CD4-positive, alpha-beta memory T cell (primary cell): ENCODE data around the gene DARS1. TPM values are rescaled to one million over a fixed set of nuclear protein-coding genes. Genes with fewer than 3 reads are reported as not detected.

Source experiments
- CTCF ChIA-PET: fragments of 350-600 bp; sonication (Branson Sonifier 250); formaldehyde crosslinking; loops from one replicate; lab custom pipeline; 2021; ENCODE audit warnings: inconsistent platforms; ENCODE audit not compliant: partially characterized antibody; lab: Charles Lee
- POLR2A ChIA-PET: fragments of 350-600 bp; sonication (Branson Sonifier 250); formaldehyde crosslinking; loops from one replicate; lab custom pipeline; 2021; ENCODE audit not compliant: partially characterized antibody; lab: Charles Lee
- DNase-seq, 5 donors: peaks; one replicate each; pipeline versions ENCODE4 v3.0.0 to v3.0.0-alpha.2; 2020 to 2022; ENCODE audit warnings: mixed read lengths in 1 of 5
- H3K27ac ChIP-seq: one replicate; pipeline ENCODE4 v1.7.0; 2013; ENCODE audit warnings: low read depth, low read length
- H3K27me3 ChIP-seq: 2 replicates; pipeline ENCODE4 v1.7.0; 2013; ENCODE audit warnings: mild to moderate bottlenecking, low read length, moderate library complexity; ENCODE audit not compliant: insufficient read depth
- H3K36me3 ChIP-seq: 2 replicates; pipeline ENCODE4 v1.7.0; 2013; ENCODE audit warnings: mild to moderate bottlenecking, low read length, moderate library complexity; ENCODE audit not compliant: insufficient read depth
- H3K4me1 ChIP-seq: 2 replicates; pipeline ENCODE4 v1.7.0; 2013; ENCODE audit warnings: mild to moderate bottlenecking, low read length, moderate library complexity; ENCODE audit not compliant: insufficient read depth
- H3K4me3 ChIP-seq, 2 donors: one replicate each; pipeline ENCODE4 v1.7.0; 2013; ENCODE audit warnings: low read length in 2 of 2, mild to moderate bottlenecking in 1 of 2
- H3K9me3 ChIP-seq, 2 donors: one replicate each; pipeline ENCODE4 v1.7.0; 2013; ENCODE audit warnings: low read length in 2 of 2, control low read depth in 1 of 2; ENCODE audit not compliant: control insufficient read depth in 1 of 2
- H3K27ac Mint-ChIP-seq, 7 donors: one replicate each; pipeline ENCODE4 v1.8.0; 2020 to 2021; ENCODE audit warnings: mixed read lengths in 7 of 7, mild to moderate bottlenecking in 6 of 7, inconsistent platforms in 3 of 7, moderate library complexity in 3 of 7
- H3K27me3 Mint-ChIP-seq, 2 donors: one replicate each; pipeline ENCODE4 v1.8.0; 2020 to 2021; ENCODE audit warnings: mixed read lengths in 2 of 2
- H3K36me3 Mint-ChIP-seq, 2 donors: one replicate each; pipeline ENCODE4 v1.8.0; 2020 to 2021; ENCODE audit warnings: mixed read lengths in 2 of 2, inconsistent platforms in 1 of 2, mild to moderate bottlenecking in 1 of 2
- H3K4me1 Mint-ChIP-seq, 4 donors: one replicate each; pipeline ENCODE4 v1.8.0; 2020 to 2021; ENCODE audit warnings: mixed read lengths in 4 of 4, mild to moderate bottlenecking in 1 of 4
- H3K4me3 Mint-ChIP-seq, 8 donors: one replicate each; pipeline ENCODE4 v1.8.0; 2020 to 2021; ENCODE audit warnings: mixed read lengths in 8 of 8, mild to moderate bottlenecking in 7 of 8, moderate library complexity in 6 of 8, inconsistent platforms in 3 of 8
- H3K9me3 Mint-ChIP-seq, 8 donors: one replicate each; pipeline ENCODE4 v1.8.0; 2020 to 2021; ENCODE audit warnings: mixed read lengths in 8 of 8, mild to moderate bottlenecking in 5 of 8, inconsistent platforms in 3 of 8, moderate library complexity in 1 of 8
- intact Hi-C: fragments of 100-400 bp; cut with micrococcal nuclease; formaldehyde crosslinking; loops from one replicate; pipeline ENCODE4 v1.15.1; 2023
- polyA plus RNA-seq, 2 donors: library from polyadenylated mRNA; unstranded; fragments of 300-500 nt; fragmentation: Illumina TruSeq; gene quantifications; one replicate each; pipeline ENCODE4 v1.2.3, GENCODE V29; 2021
- total RNA-seq, 2 experiments: library from RNA; stranded (reverse); gene quantifications; one replicate each; pipeline ENCODE4 v1.2.3, GENCODE V29; 2021

DARS1 gene
- total and polyA plus RNA-seq, 4 experiments from 2014 or later, result 84.9 to 230 (median 99.7) TPM

GRCh38 chr2:136022396-136023146 is 37.1 kb upstream of the DARS1 start:
- peaks cover 0 to 2% (median 0%) of the 10 kb centered on the region in 8 donors for H3K9me3 Mint-ChIP-seq
- no peaks in the 10 kb centered on the region for H3K27me3 ChIP-seq
- H3K27ac Mint-ChIP-seq, result no peak overlapping the region
- no peaks in the 10 kb centered on the region for H3K27me3 Mint-ChIP-seq
- POLR2A ChIA-PET, result no interaction called here
- CTCF ChIA-PET, result interaction anchor here (1.4 kb wide), 1 partner anchor 28 kb away, joined by 3 read pairs; no protein-coding TSS in a partner anchor
- no peaks in the 10 kb centered on the region for H3K9me3 ChIP-seq
- no peaks in the 10 kb centered on the region for H3K36me3 ChIP-seq
- H3K4me1 ChIP-seq, result peaks cover 3% of the 10 kb centered on the region
- H3K4me1 Mint-ChIP-seq, result peaks cover 0 to 3% (median 0%) of the 10 kb centered on the region in 4 donors
- intact Hi-C loops, result no loop called here
- no peak overlapping the region for H3K4me3 Mint-ChIP-seq
- DNase-seq, result no peak
- no peak overlapping the region for H3K27ac ChIP-seq
- H3K36me3 Mint-ChIP-seq, result no peaks in the 10 kb centered on the region
- no peak overlapping the region for H3K4me3 ChIP-seq

GRCh38 chr2:136021976-136022375 is 36.5 kb upstream of the DARS1 start:
- H3K27me3 ChIP-seq, result no peaks in the 10 kb centered on the region
- intact Hi-C loops, result no loop called here
- no peaks in the 10 kb centered on the region for H3K9me3 ChIP-seq
- H3K4me1 ChIP-seq, result peaks cover 3% of the 10 kb centered on the region
- POLR2A ChIA-PET, result no interaction called here
- Mint-ChIP-seq H3K27ac (no peak overlapping the region), H3K4me3 (no peak overlapping the region), H3K27me3 (no peaks in the 10 kb centered on the region), H3K4me1 (peaks cover 0 to 3% (median 0%) of the 10 kb centered on the region in 4 donors), H3K9me3 (peaks cover 0 to 2% (median 0%) of the 10 kb centered on the region in 8 donors), H3K36me3 (no peaks in the 10 kb centered on the region)
- CTCF ChIA-PET, result interaction anchor here (1.4 kb wide), 1 partner anchor 29 kb away, joined by 3 read pairs; no protein-coding TSS in a partner anchor
- H3K4me3 ChIP-seq, result no peak overlapping the region
- DNase-seq, result no peak
- no peaks in the 10 kb centered on the region for H3K36me3 ChIP-seq
- no peak overlapping the region for H3K27ac ChIP-seq

GRCh38 chr2:136021406-136021805 is 36.0 kb upstream of the DARS1 start:
- no peak overlapping the region for H3K4me3 ChIP-seq
- intact Hi-C loops, result no loop called here
- H3K9me3 ChIP-seq, result no peaks in the 10 kb centered on the region
- no peaks in the 10 kb centered on the region for H3K36me3 ChIP-seq
- no peaks in the 10 kb centered on the region for H3K27me3 Mint-ChIP-seq
- peaks cover 0 to 2% (median 0%) of the 10 kb centered on the region in 8 donors for H3K9me3 Mint-ChIP-seq
- ChIA-PET CTCF (interaction anchor here (1.4 kb wide), 1 partner anchor 29 kb away, joined by 3 read pairs; no protein-coding TSS in a partner anchor), POLR2A (no interaction called here)
- H3K4me1 Mint-ChIP-seq, result peaks cover 0 to 7% (median under 1%) of the 10 kb centered on the region in 4 donors
- H3K36me3 Mint-ChIP-seq, result no peaks in the 10 kb centered on the region
- peaks cover 3% of the 10 kb centered on the region for H3K4me1 ChIP-seq
- no peak for DNase-seq
- no peak overlapping the region for H3K4me3 Mint-ChIP-seq
- no peaks in the 10 kb centered on the region for H3K27me3 ChIP-seq
- H3K27ac Mint-ChIP-seq, result no peak overlapping the region
- H3K27ac ChIP-seq, result no peak overlapping the region

GRCh38 chr2:136020831-136021230 is 35.4 kb upstream of the DARS1 start:
- CTCF ChIA-PET, result interaction anchor here (1.4 kb wide), 2 partner anchors 13 to 30 kb away, joined by 3 to 5 read pairs; no protein-coding TSS in a partner anchor
- H3K4me1 ChIP-seq, result peaks cover 3% of the 10 kb centered on the region
- Mint-ChIP-seq H3K4me3 (no peak overlapping the region), H3K27ac (no peak overlapping the region), H3K36me3 (no peaks in the 10 kb centered on the region), H3K27me3 (no peaks in the 10 kb centered on the region), H3K9me3 (peaks cover 0 to 2% (median 0%) of the 10 kb centered on the region in 8 donors), H3K4me1 (peaks cover 0 to 13% (median 4%) of the 10 kb centered on the region in 4 donors)
- no peak overlapping the region for H3K27ac ChIP-seq
- H3K36me3 ChIP-seq, result no peaks in the 10 kb centered on the region
- no peak for DNase-seq
- no peak overlapping the region for H3K4me3 ChIP-seq
- intact Hi-C loops, result no loop called here
- no peaks in the 10 kb centered on the region for H3K9me3 ChIP-seq
- H3K27me3 ChIP-seq, result no peaks in the 10 kb centered on the region
- POLR2A ChIA-PET, result no interaction called here

GRCh38 chr2:136019825-136020224 is 34.4 kb upstream of the DARS1 start:
- intact Hi-C loops, result no loop called here
- no peak for DNase-seq
- no peaks in the 10 kb centered on the region for H3K4me1 ChIP-seq
- Mint-ChIP-seq H3K27ac (no peak overlapping the region), H3K27me3 (no peaks in the 10 kb centered on the region), H3K9me3 (peaks cover 0 to 2% (median 0%) of the 10 kb centered on the region in 8 donors), H3K4me3 (no peak overlapping the region), H3K36me3 (no peaks in the 10 kb centered on the region), H3K4me1 (peaks cover 3 to 15% (median 9%) of the 10 kb centered on the region in 4 donors)
- H3K27me3 ChIP-seq, result no peaks in the 10 kb centered on the region
- H3K36me3 ChIP-seq, result no peaks in the 10 kb centered on the region
- ChIA-PET CTCF (interaction anchor here (1.4 kb wide), 1 partner anchor 14 kb away, joined by 5 read pairs; no protein-coding TSS in a partner anchor), POLR2A (interaction anchor here (0.8 kb wide), 1 partner anchor 239 kb away, joined by 3 read pairs; no protein-coding TSS in a partner anchor)
- H3K9me3 ChIP-seq, result no peaks in the 10 kb centered on the region
- H3K27ac ChIP-seq, result no peak overlapping the region
- H3K4me3 ChIP-seq, result no peak overlapping the region

GRCh38 chr2:136019306-136019705 is 33.9 kb upstream of the DARS1 start:
- CTCF ChIA-PET, result no interaction called here
- no peak for DNase-seq
- intact Hi-C loops, result no loop called here
- POLR2A ChIA-PET, result interaction anchor here (0.5 kb wide), 1 partner anchor 70 kb away, joined by 3 read pairs; no protein-coding TSS in a partner anchor
- Mint-ChIP-seq H3K9me3 (peaks cover 0 to 2% (median 0%) of the 10 kb centered on the region in 8 donors), H3K4me1 (peaks cover 4 to 17% (median 11%) of the 10 kb centered on the region in 4 donors), H3K4me3 (no peak overlapping the region), H3K36me3 (no peaks in the 10 kb centered on the region), H3K27ac (no peak overlapping the region), H3K27me3 (no peaks in the 10 kb centered on the region)
- H3K4me3 ChIP-seq, result no peak overlapping the region
- H3K27me3 ChIP-seq, result no peaks in the 10 kb centered on the region
- no peaks in the 10 kb centered on the region for H3K9me3 ChIP-seq
- no peaks in the 10 kb centered on the region for H3K4me1 ChIP-seq
- no peaks in the 10 kb centered on the region for H3K36me3 ChIP-seq
- no peak overlapping the region for H3K27ac ChIP-seq

GRCh38 chr2:136017786-136018185 is 32.4 kb upstream of the DARS1 start:
- DNase-seq, result no peak
- H3K36me3 Mint-ChIP-seq, result no peaks in the 10 kb centered on the region
- H3K4me1 ChIP-seq, result peaks cover 10% of the 10 kb centered on the region
- no peak overlapping the region for H3K4me3 ChIP-seq
- POLR2A ChIA-PET, result no interaction called here
- H3K9me3 ChIP-seq, result no peaks in the 10 kb centered on the region
- no peak overlapping the region for H3K27ac ChIP-seq
- intact Hi-C loops, result no loop called here
- CTCF ChIA-PET, result no interaction called here
- H3K9me3 Mint-ChIP-seq, result peaks cover 0 to 2% (median 0%) of the 10 kb centered on the region in 8 donors
- H3K27me3 Mint-ChIP-seq, result no peaks in the 10 kb centered on the region
- H3K27me3 ChIP-seq, result no peaks in the 10 kb centered on the region
- H3K36me3 ChIP-seq, result no peaks in the 10 kb centered on the region
- no peak overlapping the region for H3K27ac Mint-ChIP-seq
- H3K4me3 Mint-ChIP-seq, result no peak overlapping the region
- peaks cover 9 to 32% (median 19%) of the 10 kb centered on the region in 4 donors for H3K4me1 Mint-ChIP-seq
